C4-2B (cell line): ENCODE results near the gene AGAP5.

ENCODE experiments used
- CTCF ChIP-seq: fragments of 450-650 bp; conservative IDR thresholded peaks from 2 replicates; pipeline ENCODE4 v1.5.1; 2017; ENCODE audit warnings: mild to moderate bottlenecking
- ZFX ChIP-seq: fragments of 450-650 bp; IDR thresholded peaks from 2 replicates; pipeline ENCODE4 v1.6.1; 2017

GRCh38 chr10:73732931-73733623 is 35.2 kb upstream of the AGAP5 start:
- TF ChIP-seq CTCF: no peak
- TF ChIP-seq ZFX: no peak
